Trophoblast cell (in vitro differentiated cells and primary cell): ENCODE results near the gene CHCHD3.

Experiments used
- DNase-seq, 2 donors: peaks; one replicate each; pipeline ENCODE4 v3.0.0-alpha.2; 2016
- H2AFZ ChIP-seq: 2 replicates; pipeline ENCODE4 v1.6.1; 2013; ENCODE audit warnings: low read length, moderate library complexity, mild to moderate bottlenecking; ENCODE audit not compliant: insufficient read depth, poor library complexity
- H2AK5ac ChIP-seq: 2 replicates; pipeline ENCODE4 v1.6.1; 2013; ENCODE audit warnings: mild to moderate bottlenecking, low read length
- H2BK120ac ChIP-seq: 2 replicates; pipeline ENCODE4 v1.6.1; 2013; ENCODE audit warnings: low read length, mild to moderate bottlenecking, moderate library complexity; ENCODE audit not compliant: insufficient read depth, poor library complexity
- H2BK12ac ChIP-seq: 2 replicates; pipeline ENCODE4 v1.6.1; 2013; ENCODE audit warnings: mild to moderate bottlenecking, low read length, moderate library complexity
- H2BK5ac ChIP-seq: 2 replicates; pipeline ENCODE4 v1.6.1; 2013; ENCODE audit warnings: low read length, low read depth, moderate library complexity, mild to moderate bottlenecking; ENCODE audit not compliant: poor library complexity
- H3K14ac ChIP-seq: 2 replicates; pipeline ENCODE4 v1.6.1; 2013; ENCODE audit warnings: mild to moderate bottlenecking, low read length
- H3K18ac ChIP-seq: 2 replicates; pipeline ENCODE4 v1.6.1; 2013; ENCODE audit warnings: mild to moderate bottlenecking, low read length
- H3K23ac ChIP-seq: 2 replicates; pipeline ENCODE4 v1.6.1; 2013; ENCODE audit warnings: low read length
- H3K27ac ChIP-seq: 2 replicates; pipeline ENCODE4 v1.5.1; 2013; ENCODE audit warnings: low read depth, mild to moderate bottlenecking, inconsistent platforms, low read length, moderate library complexity
- H3K27me3 ChIP-seq: 2 replicates; pipeline ENCODE4 v1.6.1; 2013; ENCODE audit warnings: inconsistent platforms, mild to moderate bottlenecking, low read length, moderate library complexity; ENCODE audit not compliant: insufficient read depth
- H3K36me3 ChIP-seq, 2 experiments: 1 replicate in 1 of 2; 2 replicates in 1 of 2; pipeline ENCODE4 v1.6.1; 2013; ENCODE audit warnings: low read length in 2 of 2, mild to moderate bottlenecking in 2 of 2, moderate library complexity in 1 of 2; ENCODE audit not compliant: insufficient read depth in 2 of 2, control insufficient read depth in 1 of 2
- H3K4ac ChIP-seq: 2 replicates; pipeline ENCODE4 v1.6.1; 2013; ENCODE audit warnings: low read depth, mild to moderate bottlenecking, low read length, moderate library complexity
- H3K4me1 ChIP-seq, 2 experiments: 1 replicate in 1 of 2; 2 replicates in 1 of 2; pipeline ENCODE4 v1.6.1; 2013; ENCODE audit warnings: low read length in 2 of 2, mild to moderate bottlenecking in 2 of 2, moderate library complexity in 1 of 2; ENCODE audit not compliant: insufficient read depth in 2 of 2, control insufficient read depth in 1 of 2
- H3K4me2 ChIP-seq: 2 replicates; pipeline ENCODE4 v1.6.1; 2013; ENCODE audit warnings: inconsistent platforms, mild to moderate bottlenecking, low read length, moderate library complexity
- H3K4me3 ChIP-seq: 2 replicates; pipeline ENCODE4 v1.5.1; 2013; ENCODE audit warnings: mild to moderate bottlenecking, low read depth, low read length, inconsistent platforms
- H3K79me1 ChIP-seq: one replicate; pipeline ENCODE4 v1.6.1; 2013; ENCODE audit warnings: low read length
- H3K79me2 ChIP-seq: 2 replicates; pipeline ENCODE4 v1.6.1; 2013; ENCODE audit warnings: low read length, mild to moderate bottlenecking; ENCODE audit not compliant: control insufficient read depth, insufficient read depth, poor library complexity
- H3K9ac ChIP-seq: 2 replicates; pipeline ENCODE4 v1.6.1; 2013; ENCODE audit warnings: mild to moderate bottlenecking, low read length
- H3K9me3 ChIP-seq: 2 replicates; pipeline ENCODE4 v1.6.1; 2013; ENCODE audit warnings: low read depth, mild to moderate bottlenecking, control low read depth, inconsistent platforms, low read length; ENCODE audit not compliant: insufficient read depth
- H4K12ac ChIP-seq: 2 replicates; pipeline ENCODE4 v1.6.1; 2013; ENCODE audit warnings: low read depth, mild to moderate bottlenecking, low read length, moderate library complexity
- H4K8ac ChIP-seq: 2 replicates; pipeline ENCODE4 v1.6.1; 2013; ENCODE audit warnings: low read depth, mild to moderate bottlenecking, low read length, moderate library complexity
- H4K91ac ChIP-seq: one replicate; pipeline ENCODE4 v1.6.1; 2013; ENCODE audit warnings: low read depth, mild to moderate bottlenecking, low read length, moderate library complexity
- WGBS: extraction: QIAGEN DNeasy Blood & Tissue Kit; methylation state at CpG from one replicate; pipeline ENCODE4 v1.1.7; 2013; ENCODE audit warnings: missing lambda C conversion rate; ENCODE audit not compliant: insufficient read length, insufficient coverage; ENCODE audit errors: extremely low coverage; 5-methylcytosine and 5-hydroxymethylcytosine counted together

CHCHD3 gene

DNA sequence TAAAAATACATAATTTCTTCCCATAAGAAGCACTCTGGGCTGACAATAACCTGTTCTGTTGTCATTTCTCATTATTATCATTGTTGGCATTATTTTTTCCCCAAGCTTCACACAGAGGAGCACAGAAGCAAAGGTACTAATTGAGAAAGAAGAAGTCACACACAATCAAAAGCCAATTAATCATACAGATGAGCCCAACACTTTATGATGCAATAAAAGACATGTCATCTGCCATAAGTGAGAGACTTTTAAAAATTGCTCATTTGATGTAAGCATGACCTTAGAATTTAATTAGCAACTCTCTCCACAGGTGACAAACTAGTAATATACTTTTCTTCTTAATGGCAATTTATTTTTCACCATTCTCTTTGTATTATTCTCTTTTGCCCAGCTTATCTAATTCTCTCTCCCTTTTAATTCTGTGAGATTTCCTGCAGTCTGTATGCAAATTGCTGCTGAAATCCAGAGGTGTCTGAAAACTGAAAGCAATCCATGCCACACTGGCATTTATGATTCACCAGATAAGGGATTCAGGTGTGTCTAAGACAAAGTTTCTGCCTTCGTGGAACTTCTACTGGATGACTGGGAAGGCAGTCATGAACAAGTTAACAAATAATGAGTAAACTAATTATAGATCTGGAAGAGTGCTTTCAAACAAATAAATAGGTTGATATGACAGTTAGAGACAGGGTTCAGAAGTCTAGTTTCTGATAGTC lies 203.5 kb downstream of the CHCHD3 start:
- no peak overlapping the region for H3K4me2 ChIP-seq
- no peak for DNase-seq
- H3K18ac ChIP-seq, result no peak overlapping the region
- H4K12ac ChIP-seq, result no peak overlapping the region
- no CpG with 5 or more reads among the region's 1 CpG for WGBS
- no peaks in the 10 kb centered on the region for H3K79me1 ChIP-seq
- no peak overlapping the region for H3K4ac ChIP-seq
- no peak overlapping the region for H4K8ac ChIP-seq
- no peaks in the 10 kb centered on the region for H3K36me3 ChIP-seq
- H3K14ac ChIP-seq, result no peak overlapping the region
- H3K4me1 ChIP-seq, result no peaks in the 10 kb centered on the region
- no peak overlapping the region for H2BK120ac ChIP-seq
- H3K9me3 ChIP-seq, result no peaks in the 10 kb centered on the region
- H2BK12ac ChIP-seq, result no peak overlapping the region
- H3K27ac ChIP-seq, result no peak overlapping the region
- no peaks in the 10 kb centered on the region for H3K79me2 ChIP-seq
- H2AFZ ChIP-seq, result no peak overlapping the region
- no peak overlapping the region for H3K23ac ChIP-seq
- H4K91ac ChIP-seq, result no peak overlapping the region
- no peaks in the 10 kb centered on the region for H3K27me3 ChIP-seq
- no peak overlapping the region for H3K9ac ChIP-seq
- H2BK5ac ChIP-seq, result no peak overlapping the region
- no peak overlapping the region for H2AK5ac ChIP-seq
- H3K4me3 ChIP-seq, result no peak overlapping the region

DNA sequence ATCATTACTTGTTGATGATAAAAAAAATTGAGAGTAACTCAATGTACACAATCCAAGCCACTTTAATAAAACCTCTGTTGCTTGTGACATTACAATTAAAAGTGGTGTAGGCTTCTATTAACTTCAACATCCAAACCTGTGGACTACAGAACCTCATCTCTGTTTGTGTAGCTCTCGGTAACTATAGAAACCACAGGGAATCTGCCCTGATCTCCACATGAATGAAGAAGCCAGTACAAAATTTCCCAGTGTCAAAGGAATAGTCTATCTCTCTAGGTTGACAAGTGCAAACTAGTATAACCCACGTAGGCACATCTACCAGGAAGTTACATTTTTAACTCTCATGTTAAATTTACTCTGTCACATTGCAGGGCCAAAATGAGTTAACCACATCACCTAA lies 204.3 kb downstream of the CHCHD3 start:
- Histone ChIP-seq H3K14ac (no peak overlapping the region), H3K18ac (no peak overlapping the region), H2BK120ac (no peak overlapping the region), H2AFZ (no peak overlapping the region), H2BK5ac (no peak overlapping the region), H3K27ac (no peak overlapping the region), H3K9ac (no peak overlapping the region), H2AK5ac (no peak overlapping the region), H3K79me1 (no peaks in the 10 kb centered on the region), H3K4ac (no peak overlapping the region), H3K23ac (no peak overlapping the region), H3K27me3 (no peaks in the 10 kb centered on the region), H2BK12ac (no peak overlapping the region), H3K4me3 (no peak overlapping the region), H3K36me3 (no peaks in the 10 kb centered on the region), H3K79me2 (no peaks in the 10 kb centered on the region), H4K91ac (no peak overlapping the region), H4K8ac (no peak overlapping the region), H3K4me2 (no peak overlapping the region), H3K9me3 (no peaks in the 10 kb centered on the region), H3K4me1 (no peaks in the 10 kb centered on the region), H4K12ac (no peak overlapping the region)
- no CpG with 5 or more reads among the region's 2 CpGs for WGBS
- no peak for DNase-seq

DNA sequence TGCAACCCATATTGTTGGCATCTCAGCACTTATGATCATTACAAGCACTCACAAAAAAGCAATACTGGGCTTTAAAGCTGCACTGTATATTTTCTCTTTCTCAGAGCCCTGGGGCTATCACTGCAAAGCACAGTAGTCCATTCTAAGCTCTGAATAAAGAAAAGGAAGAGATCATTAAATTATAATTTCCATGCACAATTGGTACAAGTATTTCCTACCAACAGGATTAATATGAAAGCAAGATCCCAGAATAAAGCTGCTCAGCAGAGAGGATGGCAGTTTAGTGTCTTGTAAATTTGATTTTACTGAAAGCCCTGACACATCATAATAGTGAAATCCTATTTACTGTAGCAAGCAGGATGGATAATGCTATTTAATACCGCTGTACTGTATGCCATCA lies 205.3 kb downstream of the CHCHD3 start:
- Histone ChIP-seq H2BK12ac (no peak overlapping the region), H2BK5ac (no peak overlapping the region), H3K27ac (no peak overlapping the region), H3K27me3 (no peaks in the 10 kb centered on the region), H3K79me1 (no peaks in the 10 kb centered on the region), H4K12ac (no peak overlapping the region), H3K23ac (no peak overlapping the region), H2AFZ (no peak overlapping the region), H3K4ac (no peak overlapping the region), H3K18ac (no peak overlapping the region), H3K4me1 (no peaks in the 10 kb centered on the region), H3K79me2 (no peaks in the 10 kb centered on the region), H3K36me3 (no peaks in the 10 kb centered on the region), H4K8ac (no peak overlapping the region), H3K9me3 (no peaks in the 10 kb centered on the region), H3K14ac (no peak overlapping the region), H3K4me2 (no peak overlapping the region), H4K91ac (no peak overlapping the region), H2AK5ac (no peak overlapping the region), H2BK120ac (no peak overlapping the region), H3K9ac (no peak overlapping the region), H3K4me3 (no peak overlapping the region)
- no CpG with 5 or more reads among the region's 1 CpG for WGBS
- DNase-seq, result no peak

DNA sequence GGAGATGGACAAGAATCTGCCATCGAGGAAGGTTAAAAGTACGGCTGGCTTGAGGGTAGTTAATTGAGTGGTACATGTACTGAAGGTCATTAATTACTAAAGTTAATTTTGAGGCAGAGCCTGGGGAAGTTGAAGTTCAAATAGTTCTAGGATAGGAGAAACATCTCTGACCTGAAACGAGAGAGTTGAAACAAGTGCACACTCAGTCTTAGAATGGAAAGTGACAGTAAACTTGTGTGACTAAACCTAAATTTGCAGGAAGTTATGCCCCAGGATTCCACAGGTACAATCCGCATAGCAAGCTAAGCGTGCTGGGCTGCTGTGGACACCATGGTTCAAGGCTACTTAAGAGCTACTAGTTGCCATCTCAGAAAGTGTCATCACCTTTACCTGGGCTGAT lies 209.9 kb downstream of the CHCHD3 start:
- no peak overlapping the region for H3K14ac ChIP-seq
- no peak overlapping the region for H2AK5ac ChIP-seq
- no peak overlapping the region for H3K4ac ChIP-seq
- no peak overlapping the region for H3K27ac ChIP-seq
- no peak overlapping the region for H4K91ac ChIP-seq
- H3K79me1 ChIP-seq, result no peaks in the 10 kb centered on the region
- H3K4me2 ChIP-seq, result no peak overlapping the region
- no peak for DNase-seq
- no peaks in the 10 kb centered on the region for H3K27me3 ChIP-seq
- H2BK12ac ChIP-seq, result no peak overlapping the region
- no peaks in the 10 kb centered on the region for H3K79me2 ChIP-seq
- H3K18ac ChIP-seq, result no peak overlapping the region
- H3K9me3 ChIP-seq, result no peaks in the 10 kb centered on the region
- WGBS, result no CpG with 5 or more reads among the region's 5 CpGs
- H2AFZ ChIP-seq, result no peak overlapping the region
- H3K9ac ChIP-seq, result no peak overlapping the region
- no peaks in the 10 kb centered on the region for H3K4me1 ChIP-seq
- no peak overlapping the region for H3K23ac ChIP-seq
- H3K4me3 ChIP-seq, result no peak overlapping the region
- no peak overlapping the region for H2BK5ac ChIP-seq
- H4K8ac ChIP-seq, result no peak overlapping the region
- no peak overlapping the region for H4K12ac ChIP-seq
- H3K36me3 ChIP-seq, result no peaks in the 10 kb centered on the region
- H2BK120ac ChIP-seq, result no peak overlapping the region
